ENCODE measurements around the gene ELMO1.

Gene ELMO1

GRCh38 chr7:37048674-37049073 is 400.0 kb downstream of the ELMO1 start:
- no peak for DNase-seq (ENCODE audit: low read depth)

GRCh38 chr7:37047260-37047659 is 401.4 kb downstream of the ELMO1 start:
- no peak for DNase-seq (ENCODE audit: low read depth)

GRCh38 chr7:37046531-37047079 is 402.1 kb downstream of the ELMO1 start:
- no peak for DNase-seq (ENCODE audit: low read depth)

GRCh38 chr7:37045681-37046179 is 402.9 kb downstream of the ELMO1 start:
- DNase-seq (ENCODE audit: low read depth) = no peak

GRCh38 chr7:37041461-37041860 is 407.2 kb downstream of the ELMO1 start:
- DNase-seq (ENCODE audit: low read depth) = no peak

GRCh38 chr7:37040330-37040729 is 408.3 kb downstream of the ELMO1 start:
- no peak for DNase-seq (ENCODE audit: low read depth)

GRCh38 chr7:37039131-37039749 is 409.4 kb downstream of the ELMO1 start:
- DNase-seq (ENCODE audit: low read depth) = no peak

GRCh38 chr7:37038706-37039105 is 410.0 kb downstream of the ELMO1 start:
- no peak for DNase-seq (ENCODE audit: low read depth)

- DNase-seq (ENCODE audit: low read depth) = no peak
Observed at GRCh38 chr7:37037286-37037685, 411.4 kb downstream of the ELMO1 start.

- DNase-seq (ENCODE audit: low read depth) = no peak
Observed at GRCh38 chr7:37035631-37036030, 413.0 kb downstream of the ELMO1 start.

- DNase-seq (ENCODE audit: low read depth) = no peak
Observed at GRCh38 chr7:37033141-37033540, 415.5 kb downstream of the ELMO1 start.

GRCh38 chr7:37032258-37032601 is 416.4 kb downstream of the ELMO1 start:
- DNase-seq (ENCODE audit: low read depth) = no peak

- DNase-seq (ENCODE audit: low read depth) = peak; percentile 27
Observed at GRCh38 chr7:37031571-37032257, 416.9 kb downstream of the ELMO1 start.

GRCh38 chr7:37028909-37029440 is 419.7 kb downstream of the ELMO1 start:
- DNase-seq (ENCODE audit: low read depth) = peak; percentile 30

GRCh38 chr7:37027557-37028341 is 420.9 kb downstream of the ELMO1 start:
- no peak for DNase-seq (ENCODE audit: low read depth)

- no peak for DNase-seq (ENCODE audit: low read depth)
Observed at GRCh38 chr7:37027104-37027503, 421.6 kb downstream of the ELMO1 start.

- DNase-seq (ENCODE audit: low read depth) = no peak
Observed at GRCh38 chr7:37018954-37019353, 429.7 kb downstream of the ELMO1 start.

GRCh38 chr7:37016064-37016878 is 432.4 kb downstream of the ELMO1 start:
- DNase-seq (ENCODE audit: low read depth) = no peak

- DNase-seq (ENCODE audit: low read depth) = no peak
Observed at GRCh38 chr7:37015353-37016034, 433.2 kb downstream of the ELMO1 start.

- DNase-seq (ENCODE audit: low read depth) = no peak
Observed at GRCh38 chr7:37013771-37014170, 434.9 kb downstream of the ELMO1 start.
